ENCODE data around the gene BCL2L11.

DNA sequence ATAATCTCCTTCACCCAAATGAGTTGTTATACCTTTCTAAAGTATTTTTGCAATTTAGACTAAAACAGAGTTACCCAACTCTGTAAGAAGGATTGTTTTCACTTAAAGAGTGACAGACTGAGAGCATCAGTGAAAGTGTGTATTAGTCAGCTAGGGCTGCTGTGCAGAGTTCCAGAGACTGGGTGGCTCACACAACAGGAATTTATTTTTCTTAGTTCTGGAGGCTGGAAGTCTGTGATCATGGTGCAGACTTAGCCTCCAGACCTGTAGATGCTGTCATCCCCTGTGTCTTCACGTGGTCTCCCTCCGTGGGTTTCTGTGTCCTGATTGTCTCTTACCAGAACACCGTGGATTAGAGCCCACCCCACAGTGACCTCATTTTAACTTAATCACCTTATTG lies 40.0 kb downstream of the BCL2L11 start:
- TF ChIP-seq, protein P1, sequence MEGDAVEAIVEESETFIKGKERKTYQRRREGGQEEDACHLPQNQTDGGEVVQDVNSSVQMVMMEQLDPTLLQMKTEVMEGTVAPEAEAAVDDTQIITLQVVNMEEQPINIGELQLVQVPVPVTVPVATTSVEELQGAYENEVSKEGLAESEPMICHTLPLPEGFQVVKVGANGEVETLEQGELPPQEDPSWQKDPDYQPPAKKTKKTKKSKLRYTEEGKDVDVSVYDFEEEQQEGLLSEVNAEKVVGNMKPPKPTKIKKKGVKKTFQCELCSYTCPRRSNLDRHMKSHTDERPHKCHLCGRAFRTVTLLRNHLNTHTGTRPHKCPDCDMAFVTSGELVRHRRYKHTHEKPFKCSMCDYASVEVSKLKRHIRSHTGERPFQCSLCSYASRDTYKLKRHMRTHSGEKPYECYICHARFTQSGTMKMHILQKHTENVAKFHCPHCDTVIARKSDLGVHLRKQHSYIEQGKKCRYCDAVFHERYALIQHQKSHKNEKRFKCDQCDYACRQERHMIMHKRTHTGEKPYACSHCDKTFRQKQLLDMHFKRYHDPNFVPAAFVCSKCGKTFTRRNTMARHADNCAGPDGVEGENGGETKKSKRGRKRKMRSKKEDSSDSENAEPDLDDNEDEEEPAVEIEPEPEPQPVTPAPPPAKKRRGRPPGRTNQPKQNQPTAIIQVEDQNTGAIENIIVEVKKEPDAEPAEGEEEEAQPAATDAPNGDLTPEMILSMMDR (IDR thresholded peaks at IDR 0.05): no peak
- TF ChIP-seq POLR2A (IDR thresholded peaks at IDR 0.05): no peak

Data from heart left ventricle (tissue), 13 donors.